Endodermal cell (in vitro differentiated cells): ENCODE measurements around the gene C12orf42. TPM values are rescaled to one million over a fixed set of nuclear protein-coding genes. Genes with fewer than 3 reads are reported as not detected.

Source experiments
- DNase-seq: peaks from one replicate; pipeline ENCODE4 v3.0.0-alpha.2; 2017
- H3K27ac ChIP-seq: 2 replicates; pipeline ENCODE4 v1.5.1; 2013; ENCODE audit warnings: mild to moderate bottlenecking, low read depth, low read length, moderate library complexity
- H3K27me3 ChIP-seq: 2 replicates; pipeline ENCODE4 v1.6.1; 2013; ENCODE audit warnings: mild to moderate bottlenecking, low read length, moderate library complexity; ENCODE audit not compliant: insufficient read depth, control insufficient read depth, poor library complexity, severe bottlenecking
- H3K36me3 ChIP-seq: 2 replicates; pipeline ENCODE4 v1.7.0; 2013; ENCODE audit warnings: mild to moderate bottlenecking, low read length, moderate library complexity; ENCODE audit not compliant: control insufficient read depth, insufficient read depth
- H3K4me1 ChIP-seq: one replicate; pipeline ENCODE4 v1.7.0; 2013; ENCODE audit warnings: low read length; ENCODE audit not compliant: control insufficient read depth, insufficient read depth
- H3K4me3 ChIP-seq: 2 replicates; pipeline ENCODE4 v1.5.1; 2013; ENCODE audit warnings: mild to moderate bottlenecking, low read length, moderate library complexity
- H3K9ac ChIP-seq: 2 replicates; pipeline ENCODE4 v1.6.1; 2013; ENCODE audit warnings: mild to moderate bottlenecking, low read length, moderate library complexity; ENCODE audit not compliant: poor library complexity, severe bottlenecking; ENCODE audit errors: extremely low read depth
- H3K9me3 ChIP-seq: 2 replicates; pipeline ENCODE4 v1.6.1; 2013; ENCODE audit warnings: mild to moderate bottlenecking, low read length, moderate library complexity; ENCODE audit not compliant: control insufficient read depth
- H3K27ac Mint-ChIP-seq: 2 replicates; pipeline ENCODE4 v1.8.0; 2020; ENCODE audit warnings: mixed read lengths
- H3K27me3 Mint-ChIP-seq: 2 replicates; pipeline ENCODE4 v1.8.0; 2021; ENCODE audit warnings: mild to moderate bottlenecking, mixed read lengths; ENCODE audit not compliant: insufficient read depth
- H3K36me3 Mint-ChIP-seq: 2 replicates; pipeline ENCODE4 v1.8.0; 2020; ENCODE audit warnings: low read depth, mixed read lengths
- H3K4me1 Mint-ChIP-seq: 2 replicates; pipeline ENCODE4 v1.8.0; 2020; ENCODE audit warnings: mixed read lengths
- H3K4me3 Mint-ChIP-seq: 2 replicates; pipeline ENCODE4 v1.8.0; 2020; ENCODE audit warnings: mild to moderate bottlenecking, moderate library complexity, mixed read lengths
- H3K9me3 Mint-ChIP-seq: 2 replicates; pipeline ENCODE4 v1.8.0; 2020; ENCODE audit warnings: mild to moderate bottlenecking, mixed read lengths
- WGBS, 2 experiments: methylation state at CpG; one replicate each; pipeline versions ENCODE4 v1.1.5 to v1.1.7; 2013; ENCODE audit warnings: missing lambda C conversion rate in 2 of 2, mixed read lengths in 1 of 2; ENCODE audit not compliant: insufficient coverage in 1 of 2, insufficient read length in 1 of 2; 5-methylcytosine and 5-hydroxymethylcytosine counted together
- total RNA-seq, 2 donors: library from RNA; stranded (reverse); fragmentation: NEBNext Ultra II Directional in 1 of 2; extraction: Animal tissue kit (Norgen Biotek cat#: 25700) in 1 of 2; gene quantifications; 2 replicates in 1 of 2; 3 replicates in 1 of 2; pipeline ENCODE4 v1.2.1, GENCODE V29; 2021
- TF ChIP-seq, protein P1 (sequence below): fragments of 200-600 bp; sonication (generic); conservative IDR thresholded peaks from 2 replicates; pipeline ENCODE4 v1.5.0; 2021; ENCODE audit warnings: antibody characterized with exemption, mild to moderate bottlenecking

Gene C12orf42
- total RNA-seq, 2 donors from 2014 or later, result not detected

DNA sequence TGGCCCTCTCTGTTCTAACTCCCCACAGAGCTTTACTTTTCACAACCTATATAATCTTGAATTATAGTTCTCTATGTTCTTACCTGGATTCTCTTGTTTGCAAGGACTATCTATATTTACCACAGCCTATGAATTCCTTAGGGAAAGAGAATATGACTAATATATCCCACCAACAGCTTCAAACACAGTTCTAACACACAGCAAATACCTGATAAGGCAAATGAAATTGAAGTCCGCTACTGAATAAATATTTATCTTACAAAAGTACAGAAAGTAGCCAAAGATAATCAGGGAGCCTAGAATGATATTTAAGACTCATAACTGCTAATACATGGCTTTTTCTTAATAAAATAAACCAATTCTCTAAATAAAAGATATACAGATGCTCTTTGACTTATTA lies 165.1 kb downstream of the C12orf42 start:
- Histone ChIP-seq H3K36me3 (no peaks in the 10 kb centered on the region), H3K9me3 (no peaks in the 10 kb centered on the region), H3K4me1 (no peaks in the 10 kb centered on the region), H3K4me3 (no peak overlapping the region), H3K27ac (no peak overlapping the region), H3K27me3 (no peaks in the 10 kb centered on the region), H3K9ac (no peak overlapping the region)
- H3K27me3 Mint-ChIP-seq, result no peaks in the 10 kb centered on the region
- H3K27ac Mint-ChIP-seq, result no peak overlapping the region
- WGBS, 2 experiments, result 100% methylated on average over 1 of the region's 1 CpG; no CpG with 5 or more reads in 1 of the 2 experiments
- no peaks in the 10 kb centered on the region for H3K36me3 Mint-ChIP-seq
- H3K4me1 Mint-ChIP-seq, result no peaks in the 10 kb centered on the region
- no peak overlapping the region for H3K4me3 Mint-ChIP-seq
- no peak for DNase-seq
- TF ChIP-seq, protein P1, sequence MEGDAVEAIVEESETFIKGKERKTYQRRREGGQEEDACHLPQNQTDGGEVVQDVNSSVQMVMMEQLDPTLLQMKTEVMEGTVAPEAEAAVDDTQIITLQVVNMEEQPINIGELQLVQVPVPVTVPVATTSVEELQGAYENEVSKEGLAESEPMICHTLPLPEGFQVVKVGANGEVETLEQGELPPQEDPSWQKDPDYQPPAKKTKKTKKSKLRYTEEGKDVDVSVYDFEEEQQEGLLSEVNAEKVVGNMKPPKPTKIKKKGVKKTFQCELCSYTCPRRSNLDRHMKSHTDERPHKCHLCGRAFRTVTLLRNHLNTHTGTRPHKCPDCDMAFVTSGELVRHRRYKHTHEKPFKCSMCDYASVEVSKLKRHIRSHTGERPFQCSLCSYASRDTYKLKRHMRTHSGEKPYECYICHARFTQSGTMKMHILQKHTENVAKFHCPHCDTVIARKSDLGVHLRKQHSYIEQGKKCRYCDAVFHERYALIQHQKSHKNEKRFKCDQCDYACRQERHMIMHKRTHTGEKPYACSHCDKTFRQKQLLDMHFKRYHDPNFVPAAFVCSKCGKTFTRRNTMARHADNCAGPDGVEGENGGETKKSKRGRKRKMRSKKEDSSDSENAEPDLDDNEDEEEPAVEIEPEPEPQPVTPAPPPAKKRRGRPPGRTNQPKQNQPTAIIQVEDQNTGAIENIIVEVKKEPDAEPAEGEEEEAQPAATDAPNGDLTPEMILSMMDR, result no peak
- H3K9me3 Mint-ChIP-seq, result no peaks in the 10 kb centered on the region

DNA sequence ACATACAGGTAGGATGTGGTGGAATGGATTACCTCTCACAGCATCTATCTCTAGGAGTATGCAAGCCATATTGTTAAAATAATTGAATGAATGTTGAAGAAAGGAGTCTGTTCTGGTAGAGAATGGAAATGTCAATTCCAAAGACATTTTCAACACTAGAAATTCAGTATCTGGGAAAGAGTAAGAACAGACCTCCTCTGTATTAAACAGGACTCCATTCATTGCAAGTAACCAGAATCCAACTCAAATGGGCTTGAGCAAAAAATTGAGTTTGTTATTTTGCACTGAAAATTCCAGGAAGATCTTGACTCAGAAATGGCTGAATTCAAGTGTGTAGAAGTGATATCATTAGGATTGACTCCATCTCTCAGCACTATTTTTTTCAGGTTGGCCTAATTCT lies 168.1 kb downstream of the C12orf42 start:
- no peaks in the 10 kb centered on the region for H3K9me3 Mint-ChIP-seq
- no peak overlapping the region for H3K4me3 Mint-ChIP-seq
- H3K36me3 Mint-ChIP-seq, result no peaks in the 10 kb centered on the region
- H3K27me3 ChIP-seq, result no peaks in the 10 kb centered on the region
- H3K36me3 ChIP-seq, result no peaks in the 10 kb centered on the region
- H3K9ac ChIP-seq, result no peak overlapping the region
- no peak overlapping the region for H3K4me3 ChIP-seq
- H3K27me3 Mint-ChIP-seq, result no peaks in the 10 kb centered on the region
- H3K9me3 ChIP-seq, result no peaks in the 10 kb centered on the region
- H3K4me1 ChIP-seq, result no peaks in the 10 kb centered on the region
- H3K27ac Mint-ChIP-seq, result no peak overlapping the region
- no peak for DNase-seq
- H3K27ac ChIP-seq, result no peak overlapping the region
- H3K4me1 Mint-ChIP-seq, result no peaks in the 10 kb centered on the region
- TF ChIP-seq, protein P1, result no peak

GRCh38 chr12:103326190-103326589 lies 169.6 kb downstream of the C12orf42 start:
- Histone ChIP-seq H3K27me3 (no peaks in the 10 kb centered on the region), H3K4me3 (no peak overlapping the region), H3K9me3 (no peaks in the 10 kb centered on the region), H3K4me1 (no peaks in the 10 kb centered on the region), H3K9ac (no peak overlapping the region), H3K36me3 (no peaks in the 10 kb centered on the region), H3K27ac (no peak overlapping the region)
- Mint-ChIP-seq H3K4me3 (no peak overlapping the region), H3K9me3 (peaks cover 3% of the 10 kb centered on the region), H3K4me1 (no peaks in the 10 kb centered on the region), H3K27ac (no peak overlapping the region), H3K27me3 (no peaks in the 10 kb centered on the region), H3K36me3 (no peaks in the 10 kb centered on the region)
- TF ChIP-seq, protein P1, result peak; percentile 85
- peak; percentile 72 for DNase-seq
- WGBS, 2 experiments, result 80 to 89% methylated on average over 3 of the region's 3 CpGs
